ENCODE results near the gene NOL4L.

DNA sequence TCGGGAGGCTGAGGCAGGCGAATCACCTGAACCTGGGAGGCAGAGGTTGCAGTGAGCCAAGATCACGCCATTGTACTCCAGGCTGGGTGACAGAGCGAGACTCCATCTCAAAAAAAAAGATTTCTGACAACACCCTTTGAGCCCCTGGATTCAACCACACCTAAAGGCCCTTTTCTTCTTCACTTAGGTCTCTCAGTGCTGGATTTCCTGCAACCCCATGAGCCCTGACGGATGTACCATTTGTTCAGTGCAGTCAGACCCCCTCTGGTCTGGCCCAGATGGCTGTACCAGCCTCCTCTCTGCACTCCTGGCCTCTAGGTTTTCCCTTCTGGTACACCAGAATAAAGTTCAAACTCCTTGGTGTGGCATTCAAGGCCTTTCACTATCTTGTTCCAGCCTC is 9.1 kb upstream of the NOL4L start:
- TF ChIP-seq, protein P1, sequence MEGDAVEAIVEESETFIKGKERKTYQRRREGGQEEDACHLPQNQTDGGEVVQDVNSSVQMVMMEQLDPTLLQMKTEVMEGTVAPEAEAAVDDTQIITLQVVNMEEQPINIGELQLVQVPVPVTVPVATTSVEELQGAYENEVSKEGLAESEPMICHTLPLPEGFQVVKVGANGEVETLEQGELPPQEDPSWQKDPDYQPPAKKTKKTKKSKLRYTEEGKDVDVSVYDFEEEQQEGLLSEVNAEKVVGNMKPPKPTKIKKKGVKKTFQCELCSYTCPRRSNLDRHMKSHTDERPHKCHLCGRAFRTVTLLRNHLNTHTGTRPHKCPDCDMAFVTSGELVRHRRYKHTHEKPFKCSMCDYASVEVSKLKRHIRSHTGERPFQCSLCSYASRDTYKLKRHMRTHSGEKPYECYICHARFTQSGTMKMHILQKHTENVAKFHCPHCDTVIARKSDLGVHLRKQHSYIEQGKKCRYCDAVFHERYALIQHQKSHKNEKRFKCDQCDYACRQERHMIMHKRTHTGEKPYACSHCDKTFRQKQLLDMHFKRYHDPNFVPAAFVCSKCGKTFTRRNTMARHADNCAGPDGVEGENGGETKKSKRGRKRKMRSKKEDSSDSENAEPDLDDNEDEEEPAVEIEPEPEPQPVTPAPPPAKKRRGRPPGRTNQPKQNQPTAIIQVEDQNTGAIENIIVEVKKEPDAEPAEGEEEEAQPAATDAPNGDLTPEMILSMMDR (IDR thresholded peaks at IDR 0.05): no peak
- no peak for TF ChIP-seq POLR2A (IDR thresholded peaks at IDR 0.05)
- no peak for TF ChIP-seq POLR2AphosphoS5 (IDR thresholded peaks at IDR 0.05)
